22Rv1 (cell line): ENCODE results near the gene PKD2.
A peak's percentile ranks its signal among the peaks of the same experiment; 100 is the strongest.

Experiments used
- H3K27ac ChIP-seq: fragments of 450-650 bp; 2 replicates; pipeline ENCODE4 v1.5.1; 2017
- CTCF ChIP-seq: fragments of 450-650 bp; IDR thresholded peaks from 2 replicates; pipeline ENCODE4 v1.5.1; 2017; ENCODE audit warnings: mild to moderate bottlenecking
- ZFX ChIP-seq: fragments of 450-650 bp; IDR thresholded peaks from 2 replicates; pipeline ENCODE4 v1.6.1; 2017; ENCODE audit warnings: antibody characterized with exemption, borderline replicate concordance

The PKD2 gene

GRCh38 chr4:88027611-88028608 lies 20.5 kb downstream of the PKD2 start:
- H3K27ac ChIP-seq = no peak overlapping the region
- TF ChIP-seq CTCF (no peak), ZFX (no peak)

- no peak for TF ChIP-seq CTCF
- no peak for TF ChIP-seq ZFX
- no peak overlapping the region for H3K27ac ChIP-seq
These were observed 21.5 kb downstream of the PKD2 start for GRCh38 chr4:88028946-88029345.

GRCh38 chr4:88029556-88029955 lies 22.1 kb downstream of the PKD2 start:
- H3K27ac ChIP-seq = no peak overlapping the region
- no peak for TF ChIP-seq CTCF
- no peak for TF ChIP-seq ZFX

- H3K27ac ChIP-seq = no peak overlapping the region
These were observed 23.3 kb downstream of the PKD2 start for GRCh38 chr4:88030565-88031310.

DNA sequence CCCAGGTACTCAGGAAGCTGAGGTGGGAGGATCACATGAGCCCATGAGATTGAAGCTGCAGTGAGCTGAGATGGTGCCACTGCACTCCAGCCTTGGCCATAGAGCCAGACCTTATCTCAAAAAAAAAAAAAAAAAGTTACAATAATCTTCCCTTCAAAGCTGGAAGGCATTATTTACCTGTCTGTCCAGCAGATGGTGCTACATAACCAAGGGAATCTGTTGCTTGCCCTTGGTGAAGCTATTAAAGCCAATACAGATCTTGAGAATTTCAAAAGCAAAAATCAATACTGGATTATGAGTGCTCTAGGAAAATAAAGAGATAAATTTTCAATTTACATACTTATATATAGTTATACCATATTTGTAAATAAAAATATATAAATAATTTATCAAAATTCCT lies 25.9 kb downstream of the PKD2 start:
- TF ChIP-seq CTCF = peak; percentile 85
- no peak for TF ChIP-seq ZFX
- no peak overlapping the region for H3K27ac ChIP-seq

More at GRCh38 chr4:88030565-88031310, 23.3 kb downstream of the PKD2 start:
- no peak for TF ChIP-seq CTCF
- TF ChIP-seq ZFX = no peak

- no peak overlapping the region for H3K27ac ChIP-seq
- TF ChIP-seq ZFX (no peak), CTCF (no peak)
These were observed 27.9 kb downstream of the PKD2 start for GRCh38 chr4:88035292-88035691.
